Renal cortex interstitium (tissue), 11 donors: ENCODE results near the gene MAP3K5. TPM values are rescaled to one million over a fixed set of nuclear protein-coding genes. Genes with fewer than 3 reads are reported as not detected.

Experiments used
- DNase-seq, 11 donors: peaks; one replicate each; pipeline ENCODE4 v3.0.0-alpha.2; 2013; ENCODE audit warnings: low read depth in 9 of 11, low spot score in 4 of 11; ENCODE audit errors: extremely low read depth in 1 of 11
- polyA plus RNA-seq, 3 donors: library from polyadenylated mRNA; unstranded; fragments of 120-200 nt; gene quantifications; one replicate each; pipeline ENCODE4 v1.2.1, GENCODE V29; 2013; ENCODE audit not compliant: insufficient read length in 3 of 3

Gene MAP3K5
- polyA plus RNA-seq, 3 donors, result 5.1 to 10.0 (median 5.6) TPM

DNA sequence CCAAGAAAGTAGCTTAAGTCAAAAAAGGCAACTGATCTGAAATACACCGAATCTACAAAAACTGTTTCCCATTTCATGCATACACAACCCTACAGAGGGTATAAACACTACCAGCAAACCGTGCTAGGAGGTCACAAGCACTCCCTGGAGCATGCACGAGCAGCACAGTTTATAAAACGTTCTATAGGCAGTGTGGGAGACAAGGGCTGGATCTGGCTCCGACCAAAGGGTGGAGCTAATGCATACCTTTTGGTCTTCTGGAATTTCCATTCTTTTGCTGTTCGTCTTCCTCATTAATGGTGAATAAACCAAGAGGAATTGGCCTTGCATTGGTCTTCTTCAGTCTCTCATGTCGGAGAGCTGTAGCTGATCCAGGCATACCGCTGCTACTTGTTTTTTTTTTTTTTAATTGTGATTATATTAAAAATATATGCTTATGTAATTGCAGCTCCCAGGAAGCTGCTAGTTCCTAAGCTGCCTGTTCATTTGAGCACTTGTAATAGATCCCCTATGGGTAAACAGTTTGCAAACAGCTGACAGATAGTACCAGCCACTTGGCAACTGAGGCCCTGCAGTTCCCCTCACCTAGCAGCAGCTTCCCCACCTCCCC lies 266.6 kb downstream of the MAP3K5 start:
- no peak for DNase-seq

GRCh38 chr6:136524936-136525413 lies 267.3 kb downstream of the MAP3K5 start:
- DNase-seq, result no peak

- no peak for DNase-seq
These were observed 267.8 kb downstream of the MAP3K5 start for GRCh38 chr6:136524339-136524935.

DNA sequence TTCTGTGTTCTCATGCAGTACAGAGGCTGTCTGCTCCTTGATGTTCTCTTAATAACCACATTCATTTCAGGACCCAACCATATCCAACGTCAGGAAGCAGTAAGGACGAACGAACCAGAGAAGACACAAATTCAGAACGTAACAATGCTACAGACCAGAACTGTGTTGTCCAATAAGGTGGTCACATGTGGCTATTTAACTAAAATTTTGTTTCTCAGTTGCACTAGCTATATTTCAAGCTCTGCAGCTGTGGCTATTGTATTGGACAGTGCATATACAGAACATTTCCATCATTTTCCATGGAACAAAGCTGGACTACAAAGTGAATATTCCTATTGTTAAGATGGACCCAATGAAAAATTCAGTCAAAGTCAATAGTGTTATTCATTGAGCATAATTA lies 269.1 kb downstream of the MAP3K5 start:
- no peak for DNase-seq

- no peak for DNase-seq
These were observed 269.6 kb downstream of the MAP3K5 start for GRCh38 chr6:136522636-136523035.

GRCh38 chr6:136521911-136522310 lies 270.4 kb downstream of the MAP3K5 start:
- DNase-seq, result no peak

DNA sequence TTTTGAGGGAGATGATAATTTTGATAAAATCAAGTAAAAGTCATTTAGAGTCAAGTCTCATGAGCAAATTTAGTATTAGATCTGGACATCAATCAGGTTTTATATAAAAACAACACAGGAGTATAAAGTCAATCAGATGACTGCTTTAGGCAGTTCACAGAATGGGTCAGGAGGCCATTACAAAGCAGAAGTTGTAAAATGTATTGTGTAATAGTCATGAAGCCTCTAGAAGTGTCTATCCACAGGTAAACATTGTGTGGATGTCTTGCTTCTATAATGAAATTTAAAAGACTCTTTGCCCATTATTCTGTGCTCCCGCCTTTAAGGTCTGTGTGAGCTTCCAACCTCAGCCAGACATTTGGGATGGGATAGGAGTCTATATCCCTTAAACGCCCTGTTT lies 270.9 kb downstream of the MAP3K5 start:
- DNase-seq, result no peak

DNA sequence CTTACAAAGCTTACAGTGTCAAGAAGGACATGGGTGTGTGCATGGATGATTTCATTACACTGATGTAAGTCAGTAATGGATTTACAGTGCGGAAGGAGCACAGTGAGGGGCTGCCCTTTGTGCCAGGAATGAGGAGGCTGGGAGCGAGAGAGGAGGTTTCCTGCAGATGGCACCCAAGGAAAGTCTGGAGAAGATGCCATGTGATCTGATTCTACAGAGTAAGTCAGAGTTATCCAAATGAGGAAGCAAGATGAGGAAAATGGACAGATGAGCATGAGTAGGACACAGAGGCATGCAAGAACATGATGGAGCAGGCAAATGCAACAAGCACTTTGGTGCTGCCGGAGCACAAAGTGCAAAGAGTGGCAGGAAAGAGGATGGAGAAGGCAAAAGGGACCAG lies 271.8 kb downstream of the MAP3K5 start:
- DNase-seq, result no peak

DNA sequence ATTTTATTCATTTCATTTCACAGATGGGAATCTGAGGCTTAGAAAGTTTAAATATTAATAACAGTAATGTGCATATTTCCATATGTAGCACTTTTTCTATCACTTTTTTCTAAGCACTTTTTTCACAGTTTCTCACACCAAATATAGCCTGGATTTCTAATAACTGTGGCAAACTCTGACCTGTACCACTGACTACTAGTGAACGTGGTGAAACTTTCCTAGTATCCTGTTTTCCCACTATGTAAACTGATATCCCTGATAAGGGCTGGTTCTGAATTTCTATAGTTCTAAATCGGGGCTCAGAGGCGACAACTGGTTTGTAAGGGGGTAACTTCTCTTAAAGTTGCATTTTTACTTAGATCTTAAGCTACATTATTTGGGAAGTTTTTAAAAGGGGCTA lies 274.7 kb downstream of the MAP3K5 start:
- DNase-seq, result no peak

GRCh38 chr6:136517002-136517401 lies 275.3 kb downstream of the MAP3K5 start:
- DNase-seq, result no peak

DNA sequence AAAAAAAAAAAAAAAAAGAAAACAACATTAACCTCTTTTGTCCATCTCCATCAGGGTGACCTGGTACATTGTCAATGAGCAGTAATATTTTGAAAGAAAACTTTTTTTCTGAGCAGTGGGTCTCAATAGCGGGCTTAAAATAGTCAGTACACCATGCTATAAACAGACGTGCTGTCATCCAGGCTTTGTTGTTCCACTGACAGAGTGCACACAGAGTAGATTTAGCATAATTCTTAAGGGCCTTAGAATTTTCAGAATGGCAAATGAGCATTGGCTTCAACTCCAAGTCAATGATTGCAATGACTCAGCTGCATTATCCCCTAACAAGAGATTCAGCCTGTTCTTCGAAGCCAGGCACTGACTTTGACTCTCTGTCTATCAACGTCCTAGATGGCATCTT lies 277.7 kb downstream of the MAP3K5 start:
- DNase-seq, result no peak

DNA sequence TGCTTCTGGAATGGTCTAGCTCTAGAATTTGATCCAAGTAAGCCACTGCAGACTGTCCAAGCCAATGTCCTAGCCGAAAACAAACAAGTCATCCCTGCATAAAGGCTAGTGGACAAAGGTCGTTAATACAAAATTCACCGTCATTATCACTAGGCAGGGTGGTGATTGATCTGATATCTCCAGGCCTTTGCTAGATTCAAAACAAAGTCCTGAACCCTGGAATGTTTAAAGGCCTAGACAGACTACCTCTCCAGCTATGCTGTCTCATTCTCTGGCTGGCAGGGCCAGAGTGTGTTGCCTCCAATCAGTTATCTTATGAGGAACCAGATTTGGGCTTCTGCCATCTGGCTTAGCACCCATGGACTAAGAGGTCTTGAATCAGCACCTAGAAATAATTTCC lies 280.4 kb downstream of the MAP3K5 start:
- no peak for DNase-seq

DNA sequence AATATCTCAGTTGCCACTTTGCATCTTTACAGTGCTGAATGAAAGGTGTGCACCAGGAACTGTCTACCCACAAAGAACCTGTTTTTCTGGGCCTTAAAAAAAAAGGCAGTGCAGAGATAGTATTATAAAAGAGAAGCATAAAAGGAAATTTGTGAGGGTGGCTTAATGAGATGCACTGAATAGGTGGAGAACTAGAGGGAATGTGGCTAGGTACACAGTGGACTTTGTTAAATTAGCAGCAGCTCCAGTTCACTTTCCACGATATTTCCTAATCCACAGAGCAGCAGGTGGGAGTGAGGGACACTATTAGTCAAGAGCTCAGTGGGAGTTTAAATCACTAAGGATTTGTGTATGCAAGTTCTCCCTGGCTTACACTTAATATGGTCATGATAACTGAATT lies 280.9 kb downstream of the MAP3K5 start:
- no peak for DNase-seq

GRCh38 chr6:136510782-136511181 lies 281.5 kb downstream of the MAP3K5 start:
- no peak for DNase-seq

DNA sequence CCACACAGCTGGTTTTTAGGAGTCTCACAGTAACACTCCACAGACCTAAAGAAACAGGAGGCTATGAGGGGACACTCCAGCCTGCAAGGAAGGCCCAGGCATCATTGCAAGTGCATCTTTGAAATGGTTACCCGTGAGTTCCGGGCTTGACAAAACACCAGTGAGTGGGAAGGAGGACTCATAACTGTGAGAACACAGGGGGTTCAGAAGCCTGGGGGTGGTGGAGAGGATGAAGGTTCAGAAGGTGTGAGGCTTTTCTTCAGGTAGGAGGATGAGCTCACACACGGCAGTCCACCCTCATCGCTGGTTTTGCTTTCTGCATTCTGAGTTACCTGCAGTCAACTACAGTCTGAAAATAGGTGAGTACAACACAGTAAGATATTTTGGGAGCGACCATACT lies 282.0 kb downstream of the MAP3K5 start:
- DNase-seq, result no peak

- DNase-seq, result no peak
These were observed 283.4 kb downstream of the MAP3K5 start for GRCh38 chr6:136508725-136509392.

Other genes starting within 250 kb of the MAP3K5 start
- gene MAP7, start 242.1 kb downstream of the MAP3K5 start, polyA plus RNA-seq, result 10 to 100 TPM; 32.4 to 45.4 (median 32.5) TPM
- gene PEX7, start 30.1 kb upstream of the MAP3K5 start, polyA plus RNA-seq, result 10 to 100 TPM in 2 of 3 donors, 1 to 10 TPM in 1; 9.9 to 14.1 (median 12.6) TPM
- gene SLC35D3, start 129.8 kb upstream of the MAP3K5 start, polyA plus RNA-seq, result under 1 TPM in 2 of 3 donors, not detected in 1; 0.19 to 0.31 TPM